SK-N-SH treated with all-trans-retinoic acid at 6 μM for 48 hours (cell line): ENCODE measurements around the gene TLR10.
"Not testable (repeated sequence)": the region's sequence is repeated elsewhere in the genome, so short reads cannot be mapped to it uniquely, and the experiment has no call there.

Experiments used
- ATAC-seq: fragments of 200-7000 bp; cut with Tn5 transposase; 3 replicates; pipeline ENCODE4 v1.9.1; 2020; ENCODE audit warnings: mild to moderate bottlenecking, moderate library complexity
- ARNTL ChIP-seq: fragments of 450-650 bp; formaldehyde crosslinking; IDR thresholded peaks from 2 replicates; pipeline ENCODE4 v1.5.0; 2020; ENCODE audit warnings: low read depth, mild to moderate bottlenecking, moderate library complexity, borderline replicate concordance
- BACH2 ChIP-seq: fragments of 250-450 bp; sonication (Bioruptor Pico); IDR thresholded peaks from 2 replicates; pipeline ENCODE4 v1.9.0; 2021; ENCODE audit warnings: mild to moderate bottlenecking, borderline replicate concordance
- CREB5 ChIP-seq: fragments of 250-450 bp; sonication (Bioruptor Pico); IDR thresholded peaks from 2 replicates; pipeline ENCODE4 v1.5.1; 2020; ENCODE audit warnings: low read depth, mild to moderate bottlenecking, moderate library complexity
- CSDC2 ChIP-seq: fragments of 250-450 bp; sonication (Bioruptor Pico); IDR thresholded peaks from 2 replicates; pipeline ENCODE4 v1.5.0; 2020; ENCODE audit warnings: mild to moderate bottlenecking, moderate library complexity
- ESRRG ChIP-seq: fragments of 250-450 bp; sonication (Bioruptor Pico); IDR thresholded peaks from 2 replicates; pipeline ENCODE4 v1.6.1; 2021; ENCODE audit warnings: mild to moderate bottlenecking
- GLIS3 ChIP-seq: fragments of 250-450 bp; sonication (Bioruptor Pico); IDR thresholded peaks from 2 replicates; pipeline ENCODE4 v1.5.0; 2020; ENCODE audit warnings: mild to moderate bottlenecking, moderate library complexity
- PATZ1 ChIP-seq: fragments of 250-450 bp; sonication (Bioruptor Pico); IDR thresholded peaks from 2 replicates; pipeline ENCODE4 v1.8.0; 2020; ENCODE audit warnings: mild to moderate bottlenecking, moderate library complexity, borderline replicate concordance
- POU6F1 ChIP-seq: fragments of 250-450 bp; sonication (Bioruptor Pico); IDR thresholded peaks from 2 replicates; pipeline ENCODE4 v1.8.0; 2021; ENCODE audit warnings: low read depth, mild to moderate bottlenecking, moderate library complexity, borderline replicate concordance
- PPARA ChIP-seq: fragments of 250-450 bp; sonication (Bioruptor Pico); IDR thresholded peaks from 2 replicates; pipeline ENCODE4 v1.5.0; 2020; ENCODE audit warnings: mild to moderate bottlenecking, borderline replicate concordance
- RARB ChIP-seq: fragments of 250-450 bp; sonication (Bioruptor Pico); IDR thresholded peaks from 2 replicates; pipeline ENCODE4 v1.8.0; 2021; ENCODE audit warnings: mild to moderate bottlenecking, moderate library complexity
- SNAI2 ChIP-seq: fragments of 250-450 bp; sonication (Bioruptor Pico); IDR thresholded peaks from 2 replicates; pipeline ENCODE4 v1.5.0; 2020; ENCODE audit warnings: mild to moderate bottlenecking, moderate library complexity
- TCF4 ChIP-seq: fragments of 250-450 bp; sonication (Bioruptor Pico); IDR thresholded peaks from 2 replicates; pipeline ENCODE4 v1.8.0; 2021; ENCODE audit warnings: mild to moderate bottlenecking, moderate library complexity, borderline replicate concordance
- TOX ChIP-seq: fragments of 250-450 bp; sonication (Bioruptor Pico); IDR thresholded peaks from 2 replicates; pipeline ENCODE4 v1.8.0; 2021; ENCODE audit warnings: mild to moderate bottlenecking, moderate library complexity, borderline replicate concordance
- TSHZ2 ChIP-seq: fragments of 250-450 bp; sonication (Bioruptor Pico); IDR thresholded peaks from 2 replicates; pipeline ENCODE4 v1.5.0; 2020; ENCODE audit warnings: mild to moderate bottlenecking, moderate library complexity
- ZC3H10 ChIP-seq: fragments of 250-450 bp; sonication (Bioruptor Pico); IDR thresholded peaks from 2 replicates; pipeline ENCODE4 v1.5.1; 2021; ENCODE audit warnings: mild to moderate bottlenecking, moderate library complexity
- ZFP3 ChIP-seq: fragments of 250-450 bp; sonication (Bioruptor Pico); IDR thresholded peaks from 2 replicates; pipeline ENCODE4 v1.5.0; 2020; ENCODE audit warnings: mild to moderate bottlenecking, moderate library complexity
- ZFP30 ChIP-seq: fragments of 450-650 bp; formaldehyde crosslinking; IDR thresholded peaks from 2 replicates; pipeline ENCODE4 v1.5.0; 2022; ENCODE audit warnings: mild to moderate bottlenecking, moderate library complexity
- ZNF565 ChIP-seq: fragments of 450-650 bp; formaldehyde crosslinking; conservative IDR thresholded peaks from 2 replicates; pipeline ENCODE4 v1.5.0; 2020; ENCODE audit warnings: low read depth, mild to moderate bottlenecking, moderate library complexity
- ZNF8 ChIP-seq: fragments of 450-650 bp; formaldehyde crosslinking; IDR thresholded peaks from 2 replicates; pipeline ENCODE4 v1.5.0; 2020; ENCODE audit warnings: mild to moderate bottlenecking, moderate library complexity

The TLR10 gene

GRCh38 chr4:38775326-38775725 lies 7.5 kb downstream of the TLR10 start:
- no peak for ATAC-seq
- TF ChIP-seq ZNF8 (no peak), RARB (no peak), PPARA (CRISPR knock-in tag) (no peak), GLIS3 (no peak), TCF4 (no peak), TOX (CRISPR knock-in tag) (no peak), POU6F1 (CRISPR knock-in tag) (no peak), ZNF565 (CRISPR knock-in tag) (no peak), ZFP3 (no peak), ESRRG (CRISPR knock-in tag) (no peak), ARNTL (CRISPR knock-in tag) (no peak), ZFP30 (CRISPR knock-in tag) (no peak), TSHZ2 (CRISPR knock-in tag) (no peak)

GRCh38 chr4:38774181-38774955 lies 8.4 kb downstream of the TLR10 start:
- TF ChIP-seq CREB5 (no peak), CSDC2 (CRISPR knock-in tag) (no peak), TSHZ2 (CRISPR knock-in tag) (no peak), ZNF8 (no peak), SNAI2 (CRISPR knock-in tag) (no peak), TOX (CRISPR knock-in tag) (no peak), RARB (no peak), PPARA (CRISPR knock-in tag) (no peak), PATZ1 (CRISPR knock-in tag) (no peak), BACH2 (CRISPR knock-in tag) (no peak), ZC3H10 (no peak)
- TF ChIP-seq, all 23 proteins: peak for 0
- no peak for ATAC-seq

- not testable (repeated sequence) for ATAC-seq
Measured at GRCh38 chr4:38770281-38770680, 12.5 kb downstream of the TLR10 start.
